HK-2 (cell line): Measurements from ENCODE around the gene CAMTA1.

Source experiments
- DNase-seq: peaks from one replicate; pipeline ENCODE4 v3.0.0-alpha.2; 2018; ENCODE audit not compliant: unreplicated experiment

Gene CAMTA1

GRCh38 chr1:7570311-7570710, 785.1 kb downstream of the CAMTA1 start:
- DNase-seq, result no peak

DNA sequence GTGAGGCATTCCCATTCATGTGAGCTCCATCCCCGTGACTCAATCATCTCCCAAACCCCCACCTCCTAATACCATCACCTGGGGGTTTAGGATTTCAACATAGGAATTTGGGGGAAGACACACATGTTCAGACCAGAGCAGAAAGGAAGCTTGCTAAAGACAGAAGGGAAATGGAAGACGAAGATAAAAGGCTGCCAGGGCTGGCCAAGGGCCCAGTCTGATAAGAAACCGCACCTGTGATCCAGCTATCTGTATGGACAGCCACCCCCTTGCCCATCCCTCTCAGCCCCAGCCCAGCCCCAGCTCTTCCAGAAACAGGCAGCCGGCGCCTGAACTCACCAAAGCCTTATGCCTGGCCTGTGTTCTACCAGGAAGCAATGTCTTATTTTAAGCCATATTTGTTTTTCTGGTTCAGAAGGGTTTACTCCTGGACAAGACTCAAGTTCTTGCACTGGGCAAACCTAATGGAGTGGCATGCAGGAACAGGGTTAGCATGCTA, 787.4 kb downstream of the CAMTA1 start:
- no peak for DNase-seq

DNA sequence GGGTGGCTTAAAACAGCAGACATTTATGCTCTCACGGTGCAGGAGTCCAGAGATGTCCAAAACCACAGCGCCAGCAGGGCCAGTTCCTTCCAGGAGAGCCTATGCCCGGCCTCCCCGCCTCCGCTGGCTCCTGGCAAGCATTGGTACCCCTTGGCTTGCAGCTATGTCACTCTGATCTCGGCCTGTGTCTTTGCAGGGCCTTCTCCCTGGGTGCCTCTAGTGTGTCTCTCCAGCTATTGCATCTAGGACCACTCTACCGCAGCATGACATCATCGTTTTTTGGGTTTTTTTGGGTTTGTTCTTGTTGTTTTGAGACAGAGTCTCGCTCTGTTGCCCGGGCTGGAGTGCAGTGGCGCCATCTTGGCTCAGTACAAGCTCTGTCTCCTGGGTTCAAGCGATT, 788.2 kb downstream of the CAMTA1 start:
- DNase-seq, result no peak

DNA sequence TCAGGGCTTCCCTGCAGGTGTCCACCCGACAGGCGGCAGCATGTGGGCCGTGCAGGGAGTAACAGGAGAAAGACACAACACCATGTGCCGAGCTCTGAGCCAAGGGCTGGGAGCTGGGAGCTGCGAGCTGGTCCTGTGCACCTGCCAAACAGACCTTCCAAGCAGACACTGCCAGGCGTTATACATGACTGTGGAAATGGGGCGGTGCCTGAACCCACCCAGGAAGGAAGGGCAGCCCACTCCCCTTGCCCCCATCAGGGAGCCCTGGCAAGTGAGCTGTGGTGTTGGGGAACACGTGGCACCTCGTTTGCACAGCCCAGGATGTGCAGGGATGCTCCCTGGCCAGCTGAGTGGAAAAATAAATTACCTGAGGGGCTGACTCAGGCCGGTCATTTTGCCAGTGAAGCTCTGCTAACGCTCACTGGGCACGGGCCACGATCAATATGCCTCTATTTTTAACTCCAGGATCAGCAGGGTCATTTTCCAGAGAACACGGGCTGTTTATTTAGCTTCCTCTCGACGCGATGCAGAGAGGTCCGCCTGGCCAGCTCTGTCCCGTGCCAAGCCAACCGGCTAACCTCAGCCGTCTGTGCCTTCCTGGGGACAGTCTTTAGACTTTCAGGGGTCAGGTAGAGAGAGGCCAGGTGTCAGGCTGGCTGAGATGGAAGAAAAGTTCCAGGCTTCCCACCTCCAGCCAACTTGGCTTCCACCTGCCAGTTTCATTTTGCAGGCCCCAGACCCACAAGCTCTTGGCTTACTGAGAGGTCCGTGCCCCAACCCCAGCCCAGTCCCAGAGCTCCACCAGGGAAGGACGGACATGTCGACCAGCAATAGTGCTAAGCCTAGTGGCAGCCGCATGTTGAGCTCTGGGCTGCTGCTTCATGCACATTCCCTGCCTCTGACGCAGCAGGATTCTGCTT, 789.1 kb downstream of the CAMTA1 start:
- DNase-seq, result no peak

DNA sequence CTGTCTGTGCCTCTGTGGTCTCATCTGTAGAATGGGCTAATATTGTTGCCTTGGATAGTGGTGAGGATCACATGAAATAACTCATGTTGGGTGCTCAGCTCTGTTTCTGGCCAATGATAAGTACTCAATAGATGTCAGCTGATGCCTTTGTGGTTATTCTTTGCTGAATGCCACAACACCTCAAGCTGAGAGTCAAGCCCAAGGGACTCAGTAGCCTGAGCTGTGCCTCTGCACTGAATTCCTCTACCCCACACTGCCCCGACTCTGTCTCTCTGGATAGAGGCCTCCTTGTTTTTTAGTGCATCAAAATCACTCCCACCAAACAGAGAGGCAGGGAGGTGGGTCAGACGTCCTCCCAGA, 789.8 kb downstream of the CAMTA1 start:
- no peak for DNase-seq

DNA sequence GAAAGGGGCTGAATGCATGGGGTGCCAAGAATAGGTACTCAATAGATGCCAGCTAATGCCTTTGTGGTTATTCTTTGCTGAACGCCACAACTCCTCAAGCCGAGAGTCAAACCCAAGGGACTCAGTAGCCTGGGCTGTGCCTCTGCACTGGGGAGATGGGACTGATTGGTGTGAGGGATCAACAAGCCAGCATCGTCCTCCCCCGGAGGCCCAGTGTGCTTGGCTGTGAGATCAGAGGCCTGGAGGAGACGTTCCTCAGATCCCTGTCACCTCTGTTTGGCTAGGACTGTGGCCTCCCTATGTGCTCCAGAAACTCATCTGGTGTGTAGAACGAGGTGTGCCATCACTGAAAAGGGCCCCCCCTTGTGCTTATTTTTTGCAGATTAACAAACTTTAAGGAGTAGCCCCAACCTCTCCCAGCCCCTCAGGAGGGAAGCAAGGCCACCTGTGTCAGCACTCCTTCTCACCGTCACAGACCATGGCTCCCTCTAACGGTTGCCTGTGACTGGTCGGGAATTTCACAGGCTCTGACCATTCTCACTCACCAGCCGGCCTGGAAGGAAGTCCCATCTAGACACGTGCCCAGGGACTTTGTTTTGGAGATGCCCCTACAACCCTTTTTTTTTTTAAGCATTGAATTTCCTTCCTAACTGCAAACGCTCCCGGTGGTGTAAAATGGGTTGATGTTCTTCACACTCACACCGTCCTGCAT, 791.8 kb downstream of the CAMTA1 start:
- no peak for DNase-seq

DNA sequence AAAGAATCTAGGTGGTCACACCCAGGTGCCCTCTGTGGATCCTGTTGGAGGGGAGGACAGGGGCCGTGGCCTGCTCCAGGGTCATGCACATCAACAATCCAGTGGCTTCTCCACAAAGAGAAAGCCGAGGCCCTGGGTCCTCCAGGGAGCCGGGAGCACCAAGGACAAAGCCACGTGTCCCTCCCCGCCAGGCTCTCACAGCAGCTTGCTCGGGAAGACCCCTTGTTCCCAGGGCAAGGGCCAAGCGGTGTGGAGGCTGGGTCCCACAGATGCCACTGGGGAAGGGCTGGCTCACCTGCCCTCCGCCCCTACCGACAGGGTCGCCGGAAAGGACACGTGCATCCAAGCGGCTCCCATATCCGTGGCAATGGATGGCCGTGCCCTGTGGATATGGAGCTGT, 793.0 kb downstream of the CAMTA1 start:
- DNase-seq, result no peak

- no peak for DNase-seq
Observed at GRCh38 chr1:7579016-7579415, 793.8 kb downstream of the CAMTA1 start.

GRCh38 chr1:7579831-7580804, 794.9 kb downstream of the CAMTA1 start:
- DNase-seq, result no peak

- no peak for DNase-seq
Observed at GRCh38 chr1:7580923-7581753, 795.9 kb downstream of the CAMTA1 start.

DNA sequence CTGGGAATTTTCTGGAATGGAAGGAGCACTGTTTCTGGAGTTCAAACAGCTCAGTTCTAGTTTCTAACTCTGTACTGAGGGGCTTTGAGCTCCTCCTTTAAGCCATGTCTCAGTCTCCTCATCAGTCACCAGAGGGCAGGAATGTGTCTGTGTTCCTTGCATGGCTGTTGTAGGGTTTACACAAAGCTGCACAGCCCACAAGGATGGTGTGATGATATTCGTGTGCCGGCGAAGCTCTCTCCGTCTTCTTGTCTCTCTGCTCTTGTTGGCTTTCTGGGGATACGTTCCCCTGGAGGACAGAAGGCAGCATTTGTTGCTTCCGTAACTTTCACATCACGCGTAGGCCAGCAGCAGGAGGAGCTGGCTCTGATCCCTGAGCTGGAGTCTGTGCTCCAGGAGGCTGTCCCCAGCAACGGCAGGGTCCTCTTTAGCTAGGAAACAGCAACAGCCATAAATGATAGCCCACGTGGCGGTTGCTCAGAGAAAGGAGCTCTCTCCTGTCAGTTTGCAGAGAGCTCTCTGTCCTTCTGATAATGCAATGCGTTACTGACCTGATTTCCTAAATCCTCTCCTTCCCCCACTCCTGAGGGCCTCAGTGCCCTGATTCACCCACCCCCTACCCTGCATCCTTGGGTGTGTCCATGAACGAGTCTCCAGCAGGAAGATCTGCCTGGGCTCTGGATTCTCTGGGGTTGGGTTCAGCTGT, 796.7 kb downstream of the CAMTA1 start:
- no peak for DNase-seq

DNA sequence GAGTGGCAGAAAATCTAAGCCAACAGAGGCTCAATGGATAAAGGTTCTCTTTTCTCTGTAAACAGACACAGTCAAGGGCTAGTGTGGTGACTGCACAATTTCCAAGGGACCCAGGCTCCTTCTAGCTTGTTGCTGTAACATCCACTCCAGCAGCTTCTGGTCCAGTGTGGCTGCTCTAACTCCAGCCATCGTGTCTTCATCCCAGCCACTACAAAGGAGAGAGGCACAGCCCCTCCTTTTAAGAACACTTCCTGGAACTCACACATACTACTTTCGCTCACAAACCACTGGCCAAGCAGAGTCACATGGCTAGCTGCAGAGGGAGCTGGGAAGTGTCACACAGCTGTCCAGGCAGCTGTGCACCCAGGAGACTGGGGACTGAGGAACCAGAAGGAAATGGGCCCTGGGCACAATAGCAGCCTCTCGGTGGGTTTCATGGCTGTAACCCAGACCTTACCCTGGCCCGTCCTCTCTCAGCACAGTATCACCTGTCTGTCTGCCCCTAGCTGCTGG, 797.3 kb downstream of the CAMTA1 start:
- DNase-seq, result no peak

DNA sequence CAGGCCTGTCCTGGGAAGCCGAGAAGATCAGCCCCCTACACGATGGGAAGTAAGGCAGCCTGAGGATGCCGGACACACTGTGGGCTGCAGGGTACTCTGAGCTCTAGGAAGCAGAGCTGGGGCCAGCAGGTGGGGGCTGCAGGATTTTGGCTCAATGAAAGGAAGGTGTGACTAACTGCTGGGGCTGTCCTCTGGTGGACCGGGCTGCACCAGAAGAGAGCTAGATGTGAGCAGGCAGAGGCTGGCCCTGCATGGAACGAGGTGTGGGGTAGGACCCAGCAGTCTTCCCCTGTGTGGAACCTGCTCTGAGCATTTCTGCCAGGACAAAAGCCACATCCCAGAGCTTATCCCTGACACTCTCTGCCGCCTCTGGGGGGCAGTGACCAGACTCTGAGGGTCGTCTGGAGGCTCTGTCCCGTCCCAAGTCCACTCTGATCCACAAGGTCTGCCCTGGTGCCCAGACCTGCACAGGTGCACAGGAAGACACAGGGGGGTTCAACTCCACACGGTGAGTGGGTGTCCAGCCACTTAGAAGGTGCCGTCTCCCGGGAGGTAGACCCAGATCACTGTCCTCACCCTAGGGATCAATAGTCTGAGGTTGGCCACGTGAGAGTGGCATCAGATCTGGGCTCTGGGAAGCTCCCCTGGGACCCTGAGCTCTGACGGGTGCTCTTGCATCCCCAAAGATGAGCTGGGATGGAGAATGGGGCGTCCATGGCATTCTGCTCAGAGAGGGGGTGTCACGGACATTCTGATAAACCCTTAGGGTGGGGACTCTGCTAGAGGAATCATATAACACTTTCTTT, 798.2 kb downstream of the CAMTA1 start:
- DNase-seq, result no peak

- DNase-seq, result no peak
Observed at GRCh38 chr1:7584157-7584556, 798.9 kb downstream of the CAMTA1 start.

DNA sequence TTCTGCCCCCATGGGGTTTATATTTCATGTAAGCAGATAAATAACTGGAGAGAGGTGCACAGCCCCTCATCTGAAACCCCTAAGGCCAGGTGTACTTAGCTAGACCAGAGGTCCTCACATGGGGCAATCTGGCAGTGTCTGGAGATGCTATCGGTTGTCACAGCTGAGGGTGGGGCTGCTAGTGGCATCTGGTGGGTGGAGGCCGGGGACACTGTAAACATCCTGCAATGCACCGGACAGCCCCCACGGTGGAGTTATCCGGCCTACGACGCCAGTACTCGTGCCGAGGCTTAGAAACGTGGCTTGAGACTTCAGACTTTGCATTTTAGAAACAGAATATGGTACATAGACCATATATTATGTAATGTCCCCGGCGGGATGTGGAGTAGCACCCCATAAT, 799.4 kb downstream of the CAMTA1 start:
- no peak for DNase-seq

DNA sequence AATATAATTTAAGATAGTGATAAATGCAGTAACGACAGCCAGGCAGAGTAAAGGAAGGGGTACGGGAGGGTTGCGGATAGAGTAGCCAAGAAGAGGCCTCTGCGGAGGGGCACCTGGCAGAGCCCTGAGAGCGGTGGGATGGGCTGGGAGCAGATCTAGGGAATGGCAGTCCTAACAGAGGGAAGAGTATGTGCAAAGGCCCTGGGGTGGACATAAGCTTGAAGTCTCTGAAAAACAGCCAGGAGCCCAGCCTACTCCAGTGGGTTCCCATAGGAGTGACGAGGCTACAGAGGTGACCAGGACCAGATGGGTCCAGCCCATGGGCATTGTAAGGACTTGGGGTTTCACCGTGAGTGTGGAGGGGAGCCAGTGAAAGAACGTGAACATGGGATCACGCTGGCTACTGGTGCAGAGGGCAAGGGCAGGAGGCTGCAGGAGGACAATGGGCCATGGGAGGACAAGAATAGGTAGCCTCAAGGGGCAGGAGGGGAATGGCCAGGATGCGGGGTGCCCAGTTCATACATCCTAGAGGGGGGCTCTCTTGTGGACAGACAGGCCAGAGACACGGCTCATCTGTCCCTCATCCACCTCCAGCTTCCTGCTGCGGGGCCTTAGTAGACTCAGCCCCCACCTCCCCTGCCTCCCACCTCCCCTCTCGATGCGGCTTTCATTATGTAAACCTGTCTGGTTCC, 800.1 kb downstream of the CAMTA1 start:
- DNase-seq, result no peak

DNA sequence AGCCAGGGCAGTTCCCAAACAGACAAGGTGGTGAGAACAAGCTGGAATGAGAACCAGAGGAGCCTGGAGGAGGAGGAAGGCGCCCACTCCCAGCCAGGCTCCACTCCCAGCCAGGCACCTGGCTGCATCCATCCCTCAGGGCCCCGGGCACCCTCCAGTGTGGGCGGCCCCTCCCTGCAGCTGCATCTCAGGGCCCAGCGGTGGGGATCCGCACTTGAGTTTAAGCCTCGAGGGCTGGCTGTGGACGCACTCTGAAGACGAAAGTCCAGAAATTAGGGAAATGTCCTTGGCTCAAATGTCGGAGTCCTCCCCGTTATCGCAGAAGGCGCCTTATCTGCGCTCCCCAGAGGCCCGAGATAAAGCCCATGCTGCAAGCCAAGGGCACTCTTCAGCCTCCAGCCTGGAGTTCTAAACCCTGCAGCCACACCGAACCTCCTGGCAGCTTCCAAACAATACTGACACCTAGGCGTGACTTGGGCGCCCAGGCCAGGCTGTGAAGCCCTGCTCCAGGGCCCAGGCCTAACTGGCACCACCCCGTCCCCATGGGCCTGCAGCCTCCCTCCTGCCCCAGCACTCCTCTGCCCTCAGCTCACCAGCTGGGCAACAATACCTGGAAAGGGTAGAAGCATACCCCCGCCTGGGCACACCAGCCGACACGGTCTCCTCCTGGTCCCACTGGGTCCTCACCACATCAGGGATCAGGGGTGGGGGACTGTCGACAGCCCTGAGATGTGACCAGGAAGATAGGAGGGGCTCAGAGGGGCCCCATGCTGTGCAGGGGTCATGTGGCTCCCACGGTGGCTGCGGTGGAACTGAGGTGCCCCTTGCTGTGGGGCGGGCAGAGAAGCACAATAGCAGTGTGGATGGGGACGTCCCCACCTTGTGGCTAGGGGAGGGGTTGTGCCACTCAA, 801.0 kb downstream of the CAMTA1 start:
- DNase-seq, result no peak
